ENCODE results near the gene TCF7L2.

TCF7L2 gene

GRCh38 chr10:112912410-112912928 lies 37.6 kb upstream of the TCF7L2 start:
- DNase-seq (ENCODE audit: extremely low read depth, low read depth) = no peak
- TF ChIP-seq, protein P1, sequence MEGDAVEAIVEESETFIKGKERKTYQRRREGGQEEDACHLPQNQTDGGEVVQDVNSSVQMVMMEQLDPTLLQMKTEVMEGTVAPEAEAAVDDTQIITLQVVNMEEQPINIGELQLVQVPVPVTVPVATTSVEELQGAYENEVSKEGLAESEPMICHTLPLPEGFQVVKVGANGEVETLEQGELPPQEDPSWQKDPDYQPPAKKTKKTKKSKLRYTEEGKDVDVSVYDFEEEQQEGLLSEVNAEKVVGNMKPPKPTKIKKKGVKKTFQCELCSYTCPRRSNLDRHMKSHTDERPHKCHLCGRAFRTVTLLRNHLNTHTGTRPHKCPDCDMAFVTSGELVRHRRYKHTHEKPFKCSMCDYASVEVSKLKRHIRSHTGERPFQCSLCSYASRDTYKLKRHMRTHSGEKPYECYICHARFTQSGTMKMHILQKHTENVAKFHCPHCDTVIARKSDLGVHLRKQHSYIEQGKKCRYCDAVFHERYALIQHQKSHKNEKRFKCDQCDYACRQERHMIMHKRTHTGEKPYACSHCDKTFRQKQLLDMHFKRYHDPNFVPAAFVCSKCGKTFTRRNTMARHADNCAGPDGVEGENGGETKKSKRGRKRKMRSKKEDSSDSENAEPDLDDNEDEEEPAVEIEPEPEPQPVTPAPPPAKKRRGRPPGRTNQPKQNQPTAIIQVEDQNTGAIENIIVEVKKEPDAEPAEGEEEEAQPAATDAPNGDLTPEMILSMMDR (IDR thresholded peaks at IDR 0.05; ENCODE audit: low read depth, low read length, missing control alignments) = no peak
- H3K4me3 ChIP-seq (replicated peaks; ENCODE audit: low read depth, low read length) = no peak overlapping the region

DNA sequence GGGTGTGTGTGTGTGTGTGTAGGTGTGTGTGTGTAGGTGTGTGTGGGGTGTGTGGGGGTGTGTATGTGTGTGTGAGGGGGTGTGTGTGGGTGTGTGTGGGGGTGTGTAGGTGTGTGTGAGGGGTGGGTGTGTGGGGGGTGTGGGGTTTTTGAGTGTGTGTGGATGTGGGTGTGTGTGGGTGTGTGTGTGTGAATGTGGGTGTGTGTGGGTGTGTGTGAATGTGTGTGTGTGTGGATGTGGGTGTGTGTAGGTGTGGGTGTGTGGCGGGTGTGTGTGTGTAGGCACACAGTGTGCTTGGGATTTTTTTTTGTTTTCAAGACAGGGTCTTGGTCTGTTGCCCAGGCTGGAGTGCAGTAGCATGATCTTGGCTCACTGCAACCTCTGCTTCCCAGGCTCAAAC lies 36.8 kb upstream of the TCF7L2 start:
- H3K4me3 ChIP-seq (replicated peaks; ENCODE audit: low read depth, low read length) = no peak overlapping the region
- TF ChIP-seq, protein P1 (IDR thresholded peaks at IDR 0.05; ENCODE audit: low read depth, low read length, missing control alignments) = no peak
- no peak for DNase-seq (ENCODE audit: extremely low read depth, low read depth)

GRCh38 chr10:112913661-112914287 lies 36.3 kb upstream of the TCF7L2 start:
- no peak for DNase-seq (ENCODE audit: extremely low read depth, low read depth)
- TF ChIP-seq, protein P1 (IDR thresholded peaks at IDR 0.05; ENCODE audit: low read depth, low read length, missing control alignments) = no peak
- no peak overlapping the region for H3K4me3 ChIP-seq (replicated peaks; ENCODE audit: low read depth, low read length)

DNA sequence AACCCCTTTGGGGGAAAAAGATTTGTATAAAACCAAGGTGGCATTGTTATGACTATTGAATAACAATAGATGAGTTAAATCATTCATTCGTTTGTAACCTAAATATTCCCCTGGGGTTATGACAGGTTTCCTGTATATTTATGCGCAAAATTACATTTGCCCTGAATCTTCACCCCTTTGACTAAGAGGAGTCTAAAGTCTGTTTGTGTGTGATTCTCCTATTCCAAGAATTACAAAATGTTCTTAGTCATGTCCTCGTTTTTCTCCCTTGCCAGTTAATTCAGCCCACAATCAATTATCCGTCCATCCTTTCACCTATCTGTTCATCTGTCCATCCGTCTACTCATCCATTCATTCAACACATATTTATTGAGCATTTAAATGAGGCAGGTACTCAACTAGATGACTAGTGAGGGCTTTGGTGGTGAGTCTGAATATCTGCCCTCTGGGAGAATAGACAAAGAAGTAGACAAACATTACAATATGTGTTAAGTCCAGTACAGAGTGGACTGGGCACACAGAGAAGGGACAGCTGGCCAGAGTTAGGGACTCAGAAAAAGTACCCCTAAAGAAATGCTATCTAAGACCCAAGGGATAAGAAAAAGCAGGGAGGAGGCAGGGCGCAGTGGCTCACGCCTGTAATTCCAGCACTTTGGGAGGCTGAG lies 35.6 kb upstream of the TCF7L2 start:
- DNase-seq (ENCODE audit: extremely low read depth, low read depth) = no peak
- no peak overlapping the region for H3K4me3 ChIP-seq (replicated peaks; ENCODE audit: low read depth, low read length)
- TF ChIP-seq, protein P1 (IDR thresholded peaks at IDR 0.05; ENCODE audit: low read depth, low read length, missing control alignments) = no peak

GRCh38 chr10:112915590-112916572 lies 34.2 kb upstream of the TCF7L2 start:
- no peak for DNase-seq (ENCODE audit: extremely low read depth, low read depth)
- TF ChIP-seq, protein P1 (IDR thresholded peaks at IDR 0.05; ENCODE audit: low read depth, low read length, missing control alignments) = no peak
- no peak overlapping the region for H3K4me3 ChIP-seq (replicated peaks; ENCODE audit: low read depth, low read length)

- TF ChIP-seq, protein P1 (IDR thresholded peaks at IDR 0.05; ENCODE audit: low read depth, low read length, missing control alignments) = no peak
- DNase-seq (ENCODE audit: extremely low read depth, low read depth) = no peak
These were observed 32.4 kb upstream of the TCF7L2 start for GRCh38 chr10:112917681-112918080.

More at GRCh38 chr10:112917681-112918080, 32.4 kb upstream of the TCF7L2 start:
- no peak overlapping the region for H3K4me3 ChIP-seq (replicated peaks; ENCODE audit: low read depth, low read length)

Measured in HFF-Myc (cell line).